EH (cell line): Measurements from ENCODE around the gene NAV2.

ENCODE experiments used
- DNase-seq: peaks from one replicate; pipeline ENCODE4 v3.0.0-alpha.2; 2015; ENCODE audit warnings: low read depth

NAV2 gene

DNA sequence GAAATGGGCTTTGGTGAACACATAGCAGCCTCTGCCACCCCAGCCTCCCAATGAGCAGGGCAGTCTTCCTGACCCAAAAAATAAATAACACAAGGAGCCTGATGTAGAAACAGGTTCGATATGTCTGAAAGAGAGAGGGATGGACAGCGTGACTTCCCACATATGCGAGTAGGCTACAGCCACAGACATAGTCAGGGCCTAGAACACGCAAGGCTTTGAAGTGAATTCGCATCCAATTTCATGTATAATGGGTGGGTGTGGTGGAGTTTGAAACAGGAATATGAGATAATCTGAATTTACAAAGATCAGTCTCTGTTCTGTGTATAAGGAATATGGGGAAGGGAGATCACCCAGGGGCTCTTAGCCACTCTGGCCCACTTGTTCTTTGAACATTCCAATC, 373.3 kb downstream of the NAV2 start:
- DNase-seq = no peak

DNA sequence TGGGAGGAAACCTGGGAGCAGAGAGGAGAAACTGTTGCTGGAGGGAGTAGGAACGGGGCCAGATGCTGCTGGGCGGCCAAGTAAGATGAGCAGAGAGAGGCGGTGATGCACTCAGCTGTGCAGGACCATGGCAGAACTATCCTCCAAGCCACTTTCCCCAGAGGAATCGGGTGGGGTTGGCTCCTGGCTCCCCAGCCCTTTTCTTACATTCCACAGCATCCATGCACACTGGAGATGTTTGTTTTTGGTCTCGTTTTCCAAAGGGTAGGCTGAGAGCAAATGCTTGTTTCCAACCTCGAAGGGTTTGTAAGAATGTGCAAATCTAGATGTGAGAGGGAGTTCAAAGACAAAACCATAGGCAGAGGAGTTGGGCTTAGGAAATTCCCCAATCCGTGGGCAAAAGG, 374.5 kb downstream of the NAV2 start:
- peak; percentile 90 for DNase-seq

- DNase-seq = peak; percentile 36
Observed at GRCh38 chr11:20088397-20089225, 376.0 kb downstream of the NAV2 start.

DNA sequence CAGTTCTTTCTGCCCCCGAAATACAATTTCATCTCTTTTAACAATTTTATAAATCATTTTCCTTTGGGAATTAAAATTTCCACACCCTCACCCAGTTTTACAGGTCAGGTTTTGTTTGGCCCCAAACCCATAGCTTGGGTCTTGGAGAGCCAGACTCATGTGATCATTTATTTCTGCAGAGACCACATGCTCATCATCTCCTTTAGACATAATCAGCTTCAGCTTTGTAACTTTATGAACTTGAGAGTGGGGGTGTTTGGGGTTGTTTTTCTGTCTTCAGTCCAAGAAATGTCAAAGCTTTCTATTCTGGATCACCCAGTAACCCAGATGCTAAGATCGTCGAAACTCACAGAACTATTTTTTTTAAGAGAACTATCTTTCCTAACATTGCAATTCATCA, 376.7 kb downstream of the NAV2 start:
- no peak for DNase-seq

DNA sequence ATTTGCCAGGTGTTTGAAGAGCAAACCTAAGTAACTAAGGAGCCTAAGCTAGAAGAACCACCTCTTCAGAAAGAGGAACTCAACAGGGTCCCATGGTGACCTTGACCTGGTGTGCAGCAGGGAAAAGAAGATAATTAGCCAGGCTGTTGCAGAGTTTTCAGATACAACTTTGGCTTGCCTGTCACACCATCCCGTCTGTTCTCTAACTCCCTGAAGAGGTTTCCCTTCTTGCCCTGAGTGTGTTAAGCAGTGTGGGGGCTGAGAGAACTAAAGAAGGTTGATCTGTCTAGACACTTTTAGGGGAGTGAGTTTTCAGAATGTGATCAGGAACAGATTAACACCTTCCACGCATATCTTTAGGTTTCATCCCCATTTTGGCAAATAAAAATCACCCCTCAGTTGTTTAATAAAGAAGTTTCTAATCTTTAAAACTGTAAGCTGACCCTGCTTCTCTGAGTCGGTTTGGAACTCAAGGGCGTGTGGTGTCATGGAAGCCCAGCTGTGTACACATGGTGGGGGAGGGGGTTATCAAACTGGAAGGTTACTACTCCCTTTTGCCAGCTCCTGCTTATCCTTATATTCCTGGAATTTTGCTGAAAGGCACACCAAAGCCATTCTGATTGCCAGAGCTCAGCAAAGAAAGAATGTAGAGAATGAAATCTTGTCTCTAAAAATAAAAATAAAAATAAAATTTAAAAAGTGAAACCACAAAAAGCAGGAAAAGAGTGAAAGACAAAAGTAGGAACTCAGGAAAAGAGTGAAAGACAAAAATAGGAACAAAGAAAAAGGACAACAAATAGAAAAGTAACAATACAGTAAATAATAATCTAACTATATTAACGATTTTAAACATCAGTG, 377.4 kb downstream of the NAV2 start:
- peak; percentile 71 for DNase-seq

DNA sequence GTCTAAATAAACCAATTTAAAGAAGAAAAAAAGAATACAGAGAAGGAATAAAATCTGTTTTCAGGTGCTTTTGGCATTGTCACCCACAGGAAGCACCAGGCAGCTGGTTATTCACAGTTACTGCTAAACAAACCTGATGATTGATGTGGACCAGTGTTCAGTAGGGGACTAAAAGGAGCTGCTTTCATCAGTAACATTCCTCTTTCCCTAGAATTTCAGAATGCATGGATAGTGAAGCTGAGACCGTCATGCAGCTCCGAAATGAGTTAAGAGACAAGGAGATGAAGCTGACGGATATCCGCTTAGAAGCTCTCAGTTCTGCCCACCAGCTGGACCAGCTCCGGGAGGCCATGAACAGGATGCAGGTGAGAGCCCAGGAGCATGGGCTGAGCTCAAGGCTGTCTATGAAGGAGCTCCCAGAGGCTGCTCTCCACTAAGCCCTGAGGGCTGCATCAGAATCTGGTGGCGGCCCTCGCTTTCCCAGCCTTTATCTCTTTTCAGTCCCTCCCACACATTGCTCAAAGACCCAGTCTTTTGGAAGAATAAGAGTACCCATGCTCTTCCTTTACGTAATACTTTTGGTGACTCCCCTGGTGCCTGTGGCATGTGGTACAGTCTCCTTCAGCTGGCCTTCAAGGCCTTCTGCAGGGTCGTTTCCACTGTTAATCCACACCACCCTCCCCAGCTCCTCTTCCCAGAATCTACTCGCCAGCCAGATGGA, 378.2 kb downstream of the NAV2 start:
- no peak for DNase-seq

- peak; percentile 56 for DNase-seq
Observed at GRCh38 chr11:20093775-20094174, 381.1 kb downstream of the NAV2 start.

DNA sequence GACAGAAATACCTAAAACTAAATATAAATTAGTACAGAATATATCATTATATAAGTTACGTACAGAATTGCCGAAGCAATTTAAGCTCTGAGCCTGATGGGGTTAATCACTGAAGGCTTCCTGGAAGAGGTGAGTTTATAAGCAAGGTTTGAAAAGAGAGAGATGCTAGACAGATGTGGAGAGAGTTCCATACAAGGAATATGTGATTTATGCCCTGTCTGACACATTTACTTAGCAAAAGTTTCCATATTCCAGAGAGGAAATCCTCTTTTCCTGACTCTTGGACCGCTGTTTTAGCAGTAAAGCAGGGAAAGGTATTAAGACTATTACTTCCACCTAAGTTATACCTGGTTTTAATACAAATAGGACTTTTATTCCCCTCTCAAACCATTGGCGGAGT, 382.6 kb downstream of the NAV2 start:
- no peak for DNase-seq

DNA sequence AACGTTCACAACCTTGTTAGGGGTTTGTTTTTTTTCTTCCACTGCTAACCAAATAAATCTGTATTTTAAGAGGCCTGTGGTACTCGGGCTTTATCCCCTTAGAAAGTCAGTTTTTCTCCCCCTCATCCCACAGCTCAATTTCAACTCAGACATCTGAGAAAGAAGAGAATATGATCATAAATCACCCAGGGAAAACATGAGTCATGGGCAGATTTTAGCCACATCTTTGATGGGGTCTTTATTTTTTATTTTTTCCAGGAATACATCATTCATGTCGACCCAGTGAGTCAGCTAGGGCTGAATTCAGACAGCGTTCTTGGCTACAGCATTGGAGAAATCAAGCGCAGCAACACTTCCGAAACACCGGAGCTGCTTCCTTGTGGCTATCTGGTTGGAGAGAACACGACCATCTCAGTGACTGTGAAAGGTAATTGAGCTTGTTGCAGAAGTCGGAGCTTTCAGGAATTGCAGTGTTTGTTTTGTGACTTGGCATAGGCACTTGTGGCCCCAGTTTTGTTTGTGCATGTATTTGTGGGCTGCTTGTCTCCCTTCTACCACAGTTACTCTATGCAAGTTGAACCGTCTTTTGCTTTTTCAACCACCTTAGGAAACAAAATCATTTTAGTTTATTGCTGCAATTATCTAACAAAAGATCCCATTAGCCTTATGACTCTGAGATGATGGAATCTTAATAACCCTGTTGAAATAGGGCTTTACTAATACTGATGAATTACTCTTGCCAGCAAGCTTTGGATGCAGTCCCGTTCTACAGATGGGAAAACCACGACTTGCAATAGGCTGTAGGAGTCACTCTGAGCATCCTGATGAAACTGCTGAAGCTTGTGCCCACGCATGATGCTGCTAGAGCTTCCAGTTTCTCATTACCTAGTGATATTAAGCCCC, 384.9 kb downstream of the NAV2 start:
- DNase-seq = peak; percentile 95

DNA sequence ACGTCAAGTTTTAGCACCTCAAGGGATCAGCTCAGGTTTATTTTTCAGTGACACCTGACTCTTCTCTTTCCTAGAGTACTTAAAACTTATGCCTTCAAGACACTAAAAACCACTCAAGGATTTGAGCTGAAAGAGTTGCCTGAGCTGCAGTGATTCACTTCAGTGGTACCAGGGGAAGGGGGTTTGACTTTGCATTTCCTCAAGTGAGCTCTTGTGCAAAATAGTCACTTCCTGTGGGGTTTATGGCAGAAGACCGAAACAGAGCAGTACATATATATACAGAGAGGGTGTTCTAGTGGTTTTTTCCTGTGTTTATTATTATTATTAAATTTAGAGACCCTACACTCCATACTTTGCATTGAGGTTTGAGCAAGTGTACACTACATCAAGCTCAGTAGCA, 386.9 kb downstream of the NAV2 start:
- DNase-seq = no peak

GRCh38 chr11:20102397-20102796, 389.8 kb downstream of the NAV2 start:
- no peak for DNase-seq

GRCh38 chr11:20103281-20103680, 390.6 kb downstream of the NAV2 start:
- no peak for DNase-seq

DNA sequence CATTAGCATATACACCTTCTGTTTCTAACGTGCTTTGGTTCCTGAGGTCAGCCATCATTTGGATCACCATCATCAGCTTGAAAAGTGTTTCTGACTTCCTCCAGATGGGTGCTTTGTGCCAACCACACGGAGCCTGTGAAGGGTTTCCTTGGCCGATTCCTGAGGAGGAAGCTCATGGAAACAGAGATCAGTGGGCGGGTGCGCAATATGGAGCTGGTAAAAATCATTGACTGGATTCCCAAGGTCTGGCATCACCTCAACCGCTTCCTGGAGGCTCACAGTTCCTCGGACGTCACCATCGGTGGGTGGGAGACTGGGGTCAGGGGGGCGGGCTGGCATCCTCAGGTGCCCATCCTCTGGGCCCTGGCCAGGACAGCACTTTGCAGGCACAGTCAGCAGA, 392.8 kb downstream of the NAV2 start:
- DNase-seq = no peak

DNA sequence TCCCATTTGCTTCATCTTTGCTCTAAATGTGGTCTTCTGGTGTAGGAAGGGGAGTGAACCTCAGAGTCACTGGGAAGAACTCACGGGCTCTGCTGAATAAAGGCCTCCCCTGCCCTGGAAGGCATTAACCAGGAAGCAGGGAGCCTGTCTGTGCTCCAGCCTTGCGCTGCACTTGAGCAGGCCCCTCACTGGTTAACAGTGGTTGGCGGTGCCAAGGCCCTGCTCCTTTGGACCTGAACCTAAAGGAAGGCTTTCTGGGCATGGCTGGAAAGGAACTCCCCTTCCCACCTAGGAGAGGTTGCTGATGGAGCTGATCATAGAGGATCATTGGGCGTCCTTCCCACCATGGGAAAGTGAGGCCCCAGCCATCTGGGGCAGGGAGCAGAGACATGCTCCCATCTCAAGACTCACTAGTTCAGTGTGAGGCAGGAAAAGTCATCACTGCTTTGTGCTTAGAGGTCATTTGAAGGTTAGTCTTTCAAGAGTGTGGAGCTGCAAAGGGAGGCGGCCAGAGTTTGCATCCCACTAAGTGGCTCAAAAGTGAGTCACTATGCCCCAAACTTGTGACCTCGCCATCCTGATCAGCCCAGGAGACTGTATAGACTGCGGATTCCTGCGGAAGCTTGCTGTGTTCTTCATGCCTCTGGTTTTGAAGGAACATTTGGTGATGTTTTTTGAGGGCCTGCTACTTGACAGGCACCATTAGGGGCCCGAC, 397.3 kb downstream of the NAV2 start:
- DNase-seq = peak; percentile 51

- DNase-seq = peak; percentile 99
Observed at GRCh38 chr11:20110908-20111669, 398.5 kb downstream of the NAV2 start.

GRCh38 chr11:20111871-20112270, 399.2 kb downstream of the NAV2 start:
- no peak for DNase-seq

- DNase-seq = peak; percentile 96
Observed at GRCh38 chr11:20112291-20113148, 399.9 kb downstream of the NAV2 start.

DNA sequence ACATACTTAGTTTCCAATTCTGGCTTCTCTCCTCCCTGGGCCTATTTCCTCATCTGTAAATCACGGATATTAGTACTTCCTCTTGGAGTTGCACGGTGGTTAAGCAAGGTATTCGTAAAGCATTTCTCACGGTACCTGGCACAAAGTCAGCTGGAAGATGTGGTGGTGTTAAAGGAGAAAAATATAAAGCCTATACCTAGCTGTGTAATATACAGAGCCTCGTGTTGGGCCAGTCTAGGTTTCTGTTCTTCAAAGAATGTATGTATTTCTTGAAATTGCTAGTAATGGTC, 400.5 kb downstream of the NAV2 start:
- DNase-seq = no peak

- DNase-seq = peak; percentile 52
Observed at GRCh38 chr11:20114588-20114987, 402.0 kb downstream of the NAV2 start.
